Sigmoid colon (tissue), 7 donors: ENCODE measurements around the gene KCND1. TPM values are rescaled to one million over a fixed set of nuclear protein-coding genes. Genes with fewer than 3 reads are reported as not detected.

Experiments used
- DNase-seq: peaks from one replicate; pipeline ENCODE4 v3.0.0-alpha.2; 2019
- H3K27ac ChIP-seq, 4 donors: fragments of 200-600 bp; sonication (generic); one replicate each; pipeline ENCODE4 v1.5.1; 2016 to 2019; ENCODE audit warnings: mild to moderate bottlenecking in 1 of 4
- H3K27me3 ChIP-seq, 3 donors: fragments of 200-600 bp; sonication (generic); one replicate each; pipeline ENCODE4 v1.5.1; 2019; ENCODE audit warnings: mild to moderate bottlenecking in 1 of 3
- H3K36me3 ChIP-seq, 4 donors: fragments of 200-600 bp; sonication (generic); one replicate each; pipeline ENCODE4 v1.5.1; 2016 to 2019
- H3K4me1 ChIP-seq, 4 donors: fragments of 200-600 bp; sonication (generic); one replicate each; pipeline ENCODE4 v1.5.1; 2017 to 2019
- H3K4me3 ChIP-seq, 4 donors: fragments of 200-600 bp; sonication (generic); one replicate each; pipeline ENCODE4 v1.5.1; 2017 to 2019; ENCODE audit warnings: mild to moderate bottlenecking in 2 of 4, moderate library complexity in 1 of 4
- H3K9me3 ChIP-seq, 4 donors: fragments of 200-600 bp in 3 of 4; sonication (generic) in 3 of 4; one replicate each; pipeline versions ENCODE4 v1.5.1 to v1.6.1; 2013 to 2019
- EP300 ChIP-seq, 4 donors: sonication (generic); formaldehyde crosslinking; IDR thresholded peaks; one replicate each; pipeline ENCODE4 v1.6.1; 2017; ENCODE audit warnings: antibody characterized with exemption in 4 of 4
- POLR2A ChIP-seq, 2 donors: fragments of 450-650 bp; IDR thresholded peaks; one replicate each; pipeline ENCODE4 v1.6.1; 2016; ENCODE audit warnings: antibody characterized with exemption in 2 of 2, mild to moderate bottlenecking in 2 of 2, moderate library complexity in 2 of 2
- POLR2AphosphoS5 ChIP-seq, 4 donors: sonication (generic); formaldehyde crosslinking; IDR thresholded peaks; one replicate each; pipeline ENCODE4 v1.6.1; 2017; ENCODE audit warnings: antibody characterized with exemption in 4 of 4
- WGBS, 2 donors: extraction: QIAGEN DNeasy Blood & Tissue Kit; methylation state at CpG; one replicate each; pipeline ENCODE4 v1.1.7; 2013; 5-methylcytosine and 5-hydroxymethylcytosine counted together
- intact Hi-C: fragments of 100-400 bp; cut with DNase I; formaldehyde crosslinking; loops from one replicate; pipeline ENCODE4 v1.15.1; 2023
- polyA plus RNA-seq, 3 donors: library from polyadenylated mRNA; stranded (reverse); fragments of 200-250 nt; gene quantifications; one replicate each; pipeline ENCODE4 v1.2.3, GENCODE V29; 2013
- total RNA-seq, 4 donors: library from RNA; depleted of rRNA; stranded (reverse); fragments of >200 nt; gene quantifications; one replicate each; pipeline ENCODE4 v1.1.0, GENCODE V29; 2016
- TF ChIP-seq, protein P1 (sequence below), 4 experiments: fragments of 450-650 bp in 3 of 4; fragments of 200-600 bp in 1 of 4; IDR thresholded peaks; one replicate each; pipeline ENCODE4 v1.5.1; 2016 to 2019; ENCODE audit warnings: antibody characterized with exemption in 4 of 4, mild to moderate bottlenecking in 3 of 4, moderate library complexity in 2 of 4
- donor health status: healthy with polysubstance abuse.
- donor health status: Bipolar disorder and iron deficiency.
- donor health status: healthy.

KCND1 gene
- total and polyA plus RNA-seq, 7 donors = 0.95 to 2.5 (median 1.4) TPM; not detected in 2

DNA sequence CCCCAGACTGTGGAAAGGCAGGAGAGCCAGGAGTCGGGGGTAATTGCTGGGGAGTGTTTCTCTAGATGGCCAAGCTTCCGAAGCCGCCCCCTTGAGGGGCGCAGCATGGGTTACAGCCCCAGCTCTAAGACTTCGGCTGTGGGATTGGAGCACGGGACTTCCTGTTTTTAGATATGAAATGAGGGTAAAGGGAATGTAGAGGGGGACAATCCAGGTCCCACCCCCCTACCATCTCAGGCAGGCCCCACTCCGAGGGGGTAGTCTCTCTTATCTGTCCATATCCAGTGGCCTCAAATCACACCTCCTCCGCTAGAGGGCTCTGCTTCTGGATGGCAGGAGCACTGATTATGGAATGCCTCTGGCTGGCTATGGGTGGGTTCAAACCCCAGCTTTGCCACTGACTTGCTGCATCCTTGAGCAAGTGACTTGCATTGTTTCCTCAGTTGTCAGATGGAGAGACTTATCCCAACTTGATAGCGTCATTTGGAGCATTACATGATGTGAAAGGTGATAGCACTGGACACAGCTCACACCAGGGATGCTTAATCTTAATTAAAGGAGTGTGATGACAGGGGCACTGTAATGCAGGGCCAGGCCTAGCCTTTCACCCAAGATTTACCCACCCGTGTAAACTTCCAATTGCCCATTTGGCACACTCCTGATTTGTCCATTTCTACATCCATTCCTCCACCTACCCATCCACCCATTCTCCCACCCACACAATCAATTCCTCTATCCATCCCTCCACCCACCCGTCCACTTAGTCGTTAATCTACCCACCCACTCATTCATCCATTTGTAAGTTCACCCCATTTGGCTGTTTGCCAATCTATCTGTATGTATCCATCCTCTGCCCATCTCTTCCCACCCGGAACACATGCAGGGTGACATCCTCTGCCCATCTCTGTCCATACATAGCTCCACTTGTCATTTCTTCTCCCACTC lies 848 bp upstream of the KCND1 start:
- no peak for TF ChIP-seq POLR2AphosphoS5 (IDR thresholded peaks at IDR 0.05)
- TF ChIP-seq, protein P1, sequence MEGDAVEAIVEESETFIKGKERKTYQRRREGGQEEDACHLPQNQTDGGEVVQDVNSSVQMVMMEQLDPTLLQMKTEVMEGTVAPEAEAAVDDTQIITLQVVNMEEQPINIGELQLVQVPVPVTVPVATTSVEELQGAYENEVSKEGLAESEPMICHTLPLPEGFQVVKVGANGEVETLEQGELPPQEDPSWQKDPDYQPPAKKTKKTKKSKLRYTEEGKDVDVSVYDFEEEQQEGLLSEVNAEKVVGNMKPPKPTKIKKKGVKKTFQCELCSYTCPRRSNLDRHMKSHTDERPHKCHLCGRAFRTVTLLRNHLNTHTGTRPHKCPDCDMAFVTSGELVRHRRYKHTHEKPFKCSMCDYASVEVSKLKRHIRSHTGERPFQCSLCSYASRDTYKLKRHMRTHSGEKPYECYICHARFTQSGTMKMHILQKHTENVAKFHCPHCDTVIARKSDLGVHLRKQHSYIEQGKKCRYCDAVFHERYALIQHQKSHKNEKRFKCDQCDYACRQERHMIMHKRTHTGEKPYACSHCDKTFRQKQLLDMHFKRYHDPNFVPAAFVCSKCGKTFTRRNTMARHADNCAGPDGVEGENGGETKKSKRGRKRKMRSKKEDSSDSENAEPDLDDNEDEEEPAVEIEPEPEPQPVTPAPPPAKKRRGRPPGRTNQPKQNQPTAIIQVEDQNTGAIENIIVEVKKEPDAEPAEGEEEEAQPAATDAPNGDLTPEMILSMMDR (IDR thresholded peaks at IDR 0.05) = peak; percentile 11 to 52 (median 39)
- no peak for TF ChIP-seq EP300 (IDR thresholded peaks at IDR 0.05)
- TF ChIP-seq POLR2A (IDR thresholded peaks at IDR 0.05) = no peak
- intact Hi-C loops = no loop called here
- no peak for DNase-seq
- WGBS, 2 donors = 20 to 25% methylated on average over 13 of the region's 13 CpGs
- peaks cover 0 to 11% (median 2%) of the 10 kb centered on the region in 4 donors for H3K4me1 ChIP-seq
- peaks cover 0 to 17% (median 0%) of the 10 kb centered on the region in 4 donors for H3K36me3 ChIP-seq
- H3K27me3 ChIP-seq = no peaks in the 10 kb centered on the region
- peak overlapping the region; percentile 27 to 61 (median 61) for H3K27ac ChIP-seq
- H3K9me3 ChIP-seq = no peaks in the 10 kb centered on the region
- peak overlapping the region; percentile 30 to 47 (median 44) for H3K4me3 ChIP-seq

DNA sequence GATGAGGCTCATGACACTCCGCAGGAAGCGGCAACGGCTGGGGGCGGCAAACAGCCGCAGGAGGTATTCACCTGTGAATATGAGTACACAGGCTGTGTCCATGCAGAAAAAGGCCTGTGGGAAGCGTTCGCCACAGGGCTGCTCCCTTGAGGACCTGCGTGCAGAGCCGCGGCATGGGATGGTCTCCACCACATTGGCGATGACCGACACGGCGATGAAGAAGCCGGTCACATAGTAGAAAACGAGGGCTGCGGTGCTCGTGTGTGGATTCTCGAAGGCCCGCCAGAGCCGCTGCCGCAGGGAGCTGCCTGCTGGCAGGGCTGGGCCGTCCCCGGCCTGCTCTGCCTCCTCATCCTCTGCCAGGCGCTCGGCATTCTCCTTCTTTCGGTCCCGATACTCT lies 2.2 kb downstream of the KCND1 start:
- Histone ChIP-seq H3K36me3 (peaks cover 0 to 5% (median 0%) of the 10 kb centered on the region in 4 donors), H3K9me3 (no peaks in the 10 kb centered on the region), H3K4me3 (no peak overlapping the region), H3K27ac (no peak overlapping the region), H3K27me3 (no peaks in the 10 kb centered on the region), H3K4me1 (peaks cover 0 to 11% (median 2%) of the 10 kb centered on the region in 4 donors)
- 96% methylated on average over 28 of the region's 28 CpGs for WGBS, 2 donors
- intact Hi-C loops = no loop called here
- TF ChIP-seq, protein P1 (IDR thresholded peaks at IDR 0.05) = no peak
- TF ChIP-seq EP300 (IDR thresholded peaks at IDR 0.05) (no peak), POLR2AphosphoS5 (IDR thresholded peaks at IDR 0.05) (no peak), POLR2A (IDR thresholded peaks at IDR 0.05) (no peak)
- no peak for DNase-seq

DNA sequence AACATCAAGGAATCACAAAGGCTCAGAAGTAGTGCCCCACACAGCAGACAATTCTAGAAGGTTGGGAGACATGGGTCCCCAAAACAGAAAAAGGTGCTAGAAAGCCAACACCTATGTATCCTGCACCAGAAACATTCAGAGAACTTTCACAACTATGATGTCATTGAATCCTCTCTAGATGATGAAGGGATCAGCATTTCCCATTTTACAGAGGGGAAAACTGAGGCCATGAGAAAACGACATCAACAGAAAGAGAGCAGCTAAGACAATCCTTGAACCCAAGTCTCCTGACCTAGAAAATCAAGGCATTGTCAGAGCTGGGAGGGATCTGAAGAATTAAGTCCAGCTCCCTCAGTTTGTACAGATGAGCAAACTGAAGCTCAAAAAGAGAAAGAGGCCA lies 3.3 kb downstream of the KCND1 start:
- Histone ChIP-seq H3K27ac (no peak overlapping the region), H3K9me3 (no peaks in the 10 kb centered on the region), H3K4me3 (no peak overlapping the region), H3K36me3 (no peaks in the 10 kb centered on the region), H3K27me3 (no peaks in the 10 kb centered on the region), H3K4me1 (peaks cover 0 to 11% (median 2%) of the 10 kb centered on the region in 4 donors)
- 70 to 89% methylated on average over 1 of the region's 1 CpG for WGBS, 2 donors
- TF ChIP-seq, protein P1 (IDR thresholded peaks at IDR 0.05) = no peak
- TF ChIP-seq EP300 (IDR thresholded peaks at IDR 0.05) (no peak), POLR2AphosphoS5 (IDR thresholded peaks at IDR 0.05) (no peak), POLR2A (IDR thresholded peaks at IDR 0.05) (no peak)
- no peak for DNase-seq
- intact Hi-C loops = no loop called here

DNA sequence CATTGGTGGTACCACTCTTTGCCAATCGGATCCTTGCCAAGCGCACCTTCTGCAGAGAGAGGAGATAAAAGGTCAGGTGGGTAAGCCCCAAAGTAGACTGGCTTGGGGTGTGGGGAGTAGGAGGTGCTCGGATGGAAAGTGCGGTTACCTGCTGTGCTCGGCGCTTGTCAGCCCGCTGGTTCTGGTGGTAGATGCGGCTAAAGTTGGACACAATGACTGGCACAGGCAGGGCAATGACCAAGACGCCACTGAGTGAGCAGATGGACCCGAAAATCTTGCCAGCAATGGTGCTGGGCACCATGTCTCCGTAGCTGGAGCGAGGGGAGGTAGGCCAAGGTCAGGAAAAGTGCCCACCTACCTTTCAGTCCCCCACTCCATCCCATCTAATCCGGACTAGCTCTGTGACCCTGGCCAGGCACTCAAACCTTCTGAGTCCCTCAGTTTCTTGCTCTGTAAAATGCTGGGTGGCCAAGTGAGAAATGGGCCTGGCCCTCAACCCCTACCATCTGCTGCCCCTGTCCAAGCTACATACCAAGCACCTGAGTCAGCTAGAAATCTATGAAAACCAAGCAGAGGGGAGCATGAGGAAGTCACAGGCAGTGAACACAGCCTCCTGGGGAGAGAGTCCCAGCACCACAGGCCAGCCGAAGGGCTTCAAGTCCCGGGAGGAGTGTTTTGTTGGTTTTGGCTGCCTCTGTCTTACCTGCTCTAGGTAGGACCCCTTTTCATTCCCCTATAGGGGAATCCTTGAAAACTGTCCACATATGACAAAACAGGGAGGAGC lies 4.7 kb downstream of the KCND1 start:
- no peak for DNase-seq
- TF ChIP-seq POLR2A (IDR thresholded peaks at IDR 0.05) (no peak), POLR2AphosphoS5 (IDR thresholded peaks at IDR 0.05) (no peak), EP300 (IDR thresholded peaks at IDR 0.05) (no peak)
- TF ChIP-seq, protein P1 (IDR thresholded peaks at IDR 0.05) = no peak
- no peaks in the 10 kb centered on the region for H3K9me3 ChIP-seq
- no peak overlapping the region for H3K27ac ChIP-seq
- no peaks in the 10 kb centered on the region for H3K27me3 ChIP-seq
- H3K36me3 ChIP-seq = no peaks in the 10 kb centered on the region
- H3K4me1 ChIP-seq = peaks cover 0 to 5% (median 2%) of the 10 kb centered on the region in 4 donors
- intact Hi-C loops = no loop called here
- no peak overlapping the region for H3K4me3 ChIP-seq
- WGBS, 2 donors = 93 to 94% methylated on average over 15 of the region's 15 CpGs
